Astrocyte of the cerebellum (primary cell): ENCODE data around the gene SUPT20H.

Source experiments
- DNase-seq: peaks from one replicate; pipeline ENCODE4 v3.0.0-alpha.2; 2011; ENCODE audit warnings: low read depth
- H3K4me3 ChIP-seq: 2 replicates; pipeline ENCODE4 v1.5.1; 2011; ENCODE audit warnings: mild to moderate bottlenecking, low read depth, low read length, moderate library complexity
- in situ Hi-C: cut with HindIII; loops from 2 replicates; pipeline ENCODE4 v1.10.0; 2017; ENCODE audit warnings: low sequenced_read_pairs
- TF ChIP-seq, protein P1 (sequence below): IDR thresholded peaks from 2 replicates; pipeline ENCODE4 v1.5.1; 2012; ENCODE audit warnings: low read length, low read depth, moderate library complexity, mild to moderate bottlenecking; ENCODE audit errors: missing control alignments

SUPT20H gene

GRCh38 chr13:37102896-37103295, 43.4 kb upstream of the SUPT20H start:
- TF ChIP-seq, protein P1, sequence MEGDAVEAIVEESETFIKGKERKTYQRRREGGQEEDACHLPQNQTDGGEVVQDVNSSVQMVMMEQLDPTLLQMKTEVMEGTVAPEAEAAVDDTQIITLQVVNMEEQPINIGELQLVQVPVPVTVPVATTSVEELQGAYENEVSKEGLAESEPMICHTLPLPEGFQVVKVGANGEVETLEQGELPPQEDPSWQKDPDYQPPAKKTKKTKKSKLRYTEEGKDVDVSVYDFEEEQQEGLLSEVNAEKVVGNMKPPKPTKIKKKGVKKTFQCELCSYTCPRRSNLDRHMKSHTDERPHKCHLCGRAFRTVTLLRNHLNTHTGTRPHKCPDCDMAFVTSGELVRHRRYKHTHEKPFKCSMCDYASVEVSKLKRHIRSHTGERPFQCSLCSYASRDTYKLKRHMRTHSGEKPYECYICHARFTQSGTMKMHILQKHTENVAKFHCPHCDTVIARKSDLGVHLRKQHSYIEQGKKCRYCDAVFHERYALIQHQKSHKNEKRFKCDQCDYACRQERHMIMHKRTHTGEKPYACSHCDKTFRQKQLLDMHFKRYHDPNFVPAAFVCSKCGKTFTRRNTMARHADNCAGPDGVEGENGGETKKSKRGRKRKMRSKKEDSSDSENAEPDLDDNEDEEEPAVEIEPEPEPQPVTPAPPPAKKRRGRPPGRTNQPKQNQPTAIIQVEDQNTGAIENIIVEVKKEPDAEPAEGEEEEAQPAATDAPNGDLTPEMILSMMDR, result no peak
- DNase-seq, result no peak
- no peak overlapping the region for H3K4me3 ChIP-seq
- in situ Hi-C loops, result loop anchor here (25.0 kb wide), 1 partner anchor 484 kb away; the partner anchor contains the start of gene POSTN

DNA sequence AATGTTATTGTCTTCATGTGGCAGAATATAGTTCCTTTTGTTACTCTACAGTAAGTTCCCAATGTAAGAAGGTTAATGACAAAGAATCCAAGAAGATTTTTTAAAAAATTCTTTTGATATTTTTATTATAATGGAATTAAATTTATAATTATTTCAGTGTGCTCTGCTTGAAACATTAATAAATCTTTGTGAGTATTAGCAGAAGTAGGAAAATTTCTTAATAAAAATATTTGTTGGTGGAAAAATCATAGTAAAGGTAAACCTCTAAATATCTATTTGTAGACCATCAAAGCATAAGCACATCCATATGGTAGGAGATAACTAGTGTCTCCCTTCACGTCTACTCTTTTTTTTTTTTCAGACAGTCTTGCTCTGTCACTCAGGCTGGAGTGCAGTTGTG, 41.7 kb upstream of the SUPT20H start:
- TF ChIP-seq, protein P1, result no peak
- no peak overlapping the region for H3K4me3 ChIP-seq
- in situ Hi-C loops, result loop anchor here (25.0 kb wide), 1 partner anchor 486 kb away; the partner anchor contains the start of gene POSTN
- DNase-seq, result no peak

DNA sequence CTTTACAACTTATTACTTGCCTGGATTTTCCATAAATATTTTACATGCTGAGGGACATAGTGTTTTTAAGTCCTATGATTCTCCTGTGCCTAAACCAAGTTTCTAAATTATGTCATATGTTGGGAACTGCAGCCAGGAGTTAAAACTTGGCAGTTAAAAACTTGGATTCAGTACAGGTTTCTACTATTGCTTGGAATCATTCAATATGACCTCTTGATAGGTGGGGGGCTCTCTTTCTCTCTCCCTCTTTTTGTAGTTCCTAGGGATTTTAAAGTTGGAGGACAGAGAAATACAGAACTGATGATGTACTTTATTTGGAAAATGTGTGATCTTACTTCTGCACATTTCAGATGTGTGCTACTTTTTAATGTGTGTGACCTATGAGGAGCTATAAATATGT, 41.2 kb upstream of the SUPT20H start:
- in situ Hi-C loops, result loop anchor here (25.0 kb wide), 1 partner anchor 487 kb away; the partner anchor contains the start of gene POSTN
- TF ChIP-seq, protein P1, result no peak
- no peak overlapping the region for H3K4me3 ChIP-seq
- no peak for DNase-seq

GRCh38 chr13:37097076-37097475, 37.6 kb upstream of the SUPT20H start:
- no peak overlapping the region for H3K4me3 ChIP-seq
- TF ChIP-seq, protein P1, result no peak
- no peak for DNase-seq
- in situ Hi-C loops, result no loop called here

DNA sequence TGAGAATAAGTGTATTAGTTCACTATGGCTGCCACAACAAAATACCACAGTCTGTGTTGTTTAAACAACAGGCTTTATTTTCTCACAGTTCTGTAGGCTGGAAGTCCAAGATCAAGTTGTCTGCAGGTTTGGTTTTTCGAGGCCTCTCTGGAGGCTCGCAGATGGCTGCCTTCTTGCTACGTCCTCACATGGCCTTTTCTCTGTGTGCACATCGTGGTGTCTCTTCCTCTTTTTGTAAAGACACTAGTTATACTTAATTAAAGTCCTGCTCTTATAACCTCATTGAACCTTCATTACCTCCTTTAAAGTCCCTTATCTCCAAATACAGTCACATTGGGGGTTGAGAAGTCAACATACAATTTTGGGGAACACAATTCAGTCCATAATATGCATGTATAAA, 35.4 kb upstream of the SUPT20H start:
- TF ChIP-seq, protein P1, result no peak
- no peak overlapping the region for H3K4me3 ChIP-seq
- no peak for DNase-seq
- in situ Hi-C loops, result no loop called here

- in situ Hi-C loops, result no loop called here
- TF ChIP-seq, protein P1, result no peak
- no peak overlapping the region for H3K4me3 ChIP-seq
- no peak for DNase-seq
These were observed 34.6 kb upstream of the SUPT20H start for GRCh38 chr13:37094099-37094498.

- in situ Hi-C loops, result no loop called here
- no peak for DNase-seq
- no peak overlapping the region for H3K4me3 ChIP-seq
- TF ChIP-seq, protein P1, result no peak
These were observed 32.3 kb upstream of the SUPT20H start for GRCh38 chr13:37091835-37092234.
